SH-SY5Y (cell line): ENCODE results near the gene SH2D4B.

Experiments used
- GATA2 ChIP-seq: IDR thresholded peaks from 2 replicates; pipeline ENCODE4 v1.6.1; 2011; ENCODE audit warnings: mild to moderate bottlenecking, low read depth, low read length
- GATA3 ChIP-seq: IDR thresholded peaks from 2 replicates; pipeline ENCODE4 v1.6.1; 2011; ENCODE audit warnings: low read depth, mild to moderate bottlenecking, low read length, moderate library complexity

Gene SH2D4B

GRCh38 chr10:80537736-80538480 is at the start of gene SH2D4B:
SH2D4B (plus strand) TSS chr10:80537902; CDS start chr10:80538332, 430 bp downstream.
- no peak for TF ChIP-seq GATA3
- TF ChIP-seq GATA2 = no peak

GRCh38 chr10:80488539-80489066 is 49.1 kb upstream of the SH2D4B start:
- TF ChIP-seq GATA2 = no peak
- no peak for TF ChIP-seq GATA3

- TF ChIP-seq GATA3 = no peak
- TF ChIP-seq GATA2 = no peak
These were observed 48.2 kb upstream of the SH2D4B start for GRCh38 chr10:80489371-80490112.

GRCh38 chr10:80491251-80492102 is 46.2 kb upstream of the SH2D4B start:
- TF ChIP-seq GATA2 (no peak), GATA3 (no peak)

- TF ChIP-seq GATA3 (no peak), GATA2 (no peak)
These were observed 44.7 kb upstream of the SH2D4B start for GRCh38 chr10:80492848-80493521.

GRCh38 chr10:80493522-80494051 is 44.1 kb upstream of the SH2D4B start:
- TF ChIP-seq GATA3 = no peak
- TF ChIP-seq GATA2 = no peak

GRCh38 chr10:80496555-80497172 is 41.0 kb upstream of the SH2D4B start:
- TF ChIP-seq GATA2 (no peak), GATA3 (no peak)

GRCh38 chr10:80497187-80498077 is 40.3 kb upstream of the SH2D4B start:
- TF ChIP-seq GATA2 (no peak), GATA3 (no peak)

GRCh38 chr10:80498078-80498832 is 39.4 kb upstream of the SH2D4B start:
- TF ChIP-seq GATA2 (no peak), GATA3 (no peak)

GRCh38 chr10:80498833-80499741 is 38.6 kb upstream of the SH2D4B start:
- TF ChIP-seq GATA3 = no peak
- TF ChIP-seq GATA2 = no peak
